DND-41 (cell line): Measurements from ENCODE around the gene KLRF2.

Experiments
- ATAC-seq: fragments of 200-7000 bp; cut with Tn5 transposase; 3 replicates; pipeline ENCODE4 v1.9.1; 2021; ENCODE audit warnings: low read depth; ENCODE audit not compliant: insufficient read depth
- DNase-seq: peaks from one replicate; pipeline ENCODE4 v3.0.0-alpha.2; 2020
- H2AFZ ChIP-seq: 2 replicates; pipeline ENCODE4 v1.6.0; 2012; ENCODE audit warnings: low read depth, low read length
- H3K27ac ChIP-seq: 2 replicates; pipeline ENCODE4 v1.5.1; 2012; ENCODE audit warnings: low read length, inconsistent platforms
- H3K27me3 ChIP-seq: fragments of 200-600 bp; sonication (generic); 2 replicates; pipeline ENCODE4 v1.6.0; 2012; ENCODE audit warnings: low read length, mild to moderate bottlenecking, inconsistent platforms; ENCODE audit not compliant: insufficient read depth, poor library complexity
- H3K36me3 ChIP-seq: 2 replicates; pipeline ENCODE4 v1.5.1; 2012; ENCODE audit warnings: low read length, inconsistent platforms; ENCODE audit not compliant: insufficient read depth
- H3K4me1 ChIP-seq: 2 replicates; pipeline ENCODE4 v1.5.1; 2012; ENCODE audit warnings: mild to moderate bottlenecking, low read length; ENCODE audit not compliant: insufficient read depth
- H3K4me2 ChIP-seq: 2 replicates; pipeline ENCODE4 v1.6.0; 2012; ENCODE audit warnings: mild to moderate bottlenecking, moderate library complexity, low read length, inconsistent platforms; ENCODE audit not compliant: insufficient read depth
- H3K4me3 ChIP-seq, 2 experiments: fragments of 200-600 bp in 1 of 2; shearing (Covaris generic) in 1 of 2; 2 replicates each; pipeline ENCODE4 v1.5.1; 2012 to 2016; ENCODE audit warnings: inconsistent platforms in 2 of 2, low read length in 2 of 2, mild to moderate bottlenecking in 2 of 2, low read depth in 1 of 2, moderate library complexity in 1 of 2
- H3K79me2 ChIP-seq: 2 replicates; pipeline ENCODE4 v1.6.0; 2012; ENCODE audit warnings: low read length, inconsistent platforms; ENCODE audit not compliant: insufficient read depth
- H3K9ac ChIP-seq: 2 replicates; pipeline ENCODE4 v1.6.0; 2012; ENCODE audit warnings: low read depth, mild to moderate bottlenecking, inconsistent platforms, low read length, moderate library complexity
- H3K9me3 ChIP-seq: 2 replicates; pipeline ENCODE4 v1.5.1; 2012; ENCODE audit warnings: low read length, moderate library complexity, mild to moderate bottlenecking, inconsistent platforms; ENCODE audit not compliant: insufficient read depth, severe bottlenecking
- H4K20me1 ChIP-seq: 2 replicates; pipeline ENCODE4 v1.6.0; 2012; ENCODE audit warnings: low read length; ENCODE audit not compliant: insufficient read depth
- CTCF ChIP-seq: IDR thresholded peaks from 2 replicates; pipeline ENCODE4 v1.5.1; 2012; ENCODE audit warnings: borderline replicate concordance, low read length, moderate library complexity, mild to moderate bottlenecking; ENCODE audit not compliant: poor library complexity, severe bottlenecking; ENCODE audit errors: extremely low read depth
- EZH2 ChIP-seq: IDR thresholded peaks from 3 replicates; pipeline ENCODE4 v1.6.1; 2012; ENCODE audit warnings: borderline replicate concordance, low read depth, mild to moderate bottlenecking, moderate library complexity, low read length, inconsistent platforms; ENCODE audit not compliant: severe bottlenecking

KLRF2 gene

GRCh38 chr12:9883175-9883574, 1.9 kb downstream of the KLRF2 start:
- H2AFZ ChIP-seq: no peak overlapping the region
- no peaks in the 10 kb centered on the region for H3K9me3 ChIP-seq
- H3K27me3 ChIP-seq: no peaks in the 10 kb centered on the region
- DNase-seq: no peak
- TF ChIP-seq CTCF (no peak), EZH2 (no peak)
- no peak overlapping the region for H3K4me3 ChIP-seq
- H3K4me1 ChIP-seq: peaks cover 14% of the 10 kb centered on the region
- H3K4me2 ChIP-seq: no peak overlapping the region
- ATAC-seq: no peak
- no peak overlapping the region for H3K9ac ChIP-seq
- no peaks in the 10 kb centered on the region for H3K79me2 ChIP-seq
- no peak overlapping the region for H3K27ac ChIP-seq
- H4K20me1 ChIP-seq: no peaks in the 10 kb centered on the region
- H3K36me3 ChIP-seq: no peaks in the 10 kb centered on the region

DNA sequence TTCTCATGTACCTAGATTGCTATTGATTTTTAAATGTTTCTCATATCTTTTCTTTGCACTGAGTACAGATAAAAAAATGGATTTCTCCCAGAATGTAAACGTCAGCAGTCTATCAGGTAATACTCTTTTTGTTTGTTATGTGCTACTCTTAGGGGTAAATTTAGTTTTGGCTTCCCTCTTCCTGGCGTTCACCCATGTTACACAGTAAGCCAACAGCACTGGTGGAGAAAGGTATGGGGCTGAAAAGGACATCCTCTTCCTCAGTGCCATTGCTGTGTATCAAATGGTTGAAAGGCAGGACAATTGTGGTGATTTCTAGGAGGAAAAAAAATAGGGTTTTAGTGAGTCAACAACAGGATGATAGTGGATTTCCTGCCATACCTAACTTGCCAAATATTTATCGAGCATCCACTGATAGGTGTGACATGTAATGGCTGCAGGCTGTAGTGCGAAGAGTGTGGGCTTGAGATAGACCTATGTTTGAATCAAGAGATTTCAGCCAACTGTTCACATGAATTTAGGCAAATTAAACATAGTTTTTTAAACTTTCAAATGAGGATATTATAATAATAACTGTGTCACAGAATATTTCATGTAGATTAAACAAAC, 7.5 kb downstream of the KLRF2 start:
- no peak for TF ChIP-seq EZH2
- TF ChIP-seq CTCF: no peak
- Histone ChIP-seq H3K36me3 (no peaks in the 10 kb centered on the region), H3K4me2 (no peak overlapping the region), H3K4me1 (no peaks in the 10 kb centered on the region), H3K9ac (no peak overlapping the region), H2AFZ (no peak overlapping the region), H3K27me3 (no peaks in the 10 kb centered on the region), H3K9me3 (no peaks in the 10 kb centered on the region), H3K4me3 (no peak overlapping the region), H4K20me1 (no peaks in the 10 kb centered on the region), H3K27ac (no peak overlapping the region), H3K79me2 (no peaks in the 10 kb centered on the region)
- ATAC-seq: no peak
- no peak for DNase-seq

GRCh38 chr12:9895215-9895971, 14.1 kb downstream of the KLRF2 start:
- no peak for DNase-seq
- H3K4me1 ChIP-seq: no peaks in the 10 kb centered on the region
- no peaks in the 10 kb centered on the region for H3K79me2 ChIP-seq
- H3K27me3 ChIP-seq: no peaks in the 10 kb centered on the region
- H3K9me3 ChIP-seq: no peaks in the 10 kb centered on the region
- no peak overlapping the region for H3K4me3 ChIP-seq
- TF ChIP-seq EZH2 (no peak), CTCF (no peak)
- H3K27ac ChIP-seq: no peak overlapping the region
- no peak overlapping the region for H2AFZ ChIP-seq
- no peak overlapping the region for H3K9ac ChIP-seq
- no peak overlapping the region for H3K4me2 ChIP-seq
- H4K20me1 ChIP-seq: no peaks in the 10 kb centered on the region
- ATAC-seq: no peak
- H3K36me3 ChIP-seq: no peaks in the 10 kb centered on the region
